HCT116 (cell line): ENCODE data around the gene ATP13A3. TPM values are rescaled to one million over a fixed set of nuclear protein-coding genes. Genes with fewer than 3 reads are reported as not detected.

Source experiments
- ATAC-seq: fragments of 200-7000 bp; cut with Tn5 transposase; 2 replicates; pipeline ENCODE4 v1.9.1; 2020; ENCODE audit warnings: mild to moderate bottlenecking, moderate library complexity
- BruUV-seq: library from RNA; stranded (reverse); fragments of 400-500 nt; replicated peaks from 2 replicates; lab custom pipeline; 2021; lab: Mats Ljungman, UMichigan
- CTCF ChIA-PET: fragments of 300-600 bp; sonication (Branson Sonifier 250); formaldehyde crosslinking; loops from one replicate; lab custom pipeline; 2021; ENCODE audit warnings: antibody characterized with exemption; lab: Charles Lee
- POLR2A ChIA-PET: fragments of 300-600, 350-600 bp; sonication (Branson Sonifier 250); formaldehyde crosslinking; loops from one replicate; lab custom pipeline; 2021; ENCODE audit warnings: antibody characterized with exemption; lab: Charles Lee
- RAD21 ChIA-PET, 2 experiments: fragments of 300-600 bp; sonication (Branson Sonifier 250); formaldehyde crosslinking; loops; one replicate each; lab custom pipeline; 2023; ENCODE audit warnings: low total read pairs in 2 of 2; ENCODE audit not compliant: uncharacterized antibody in 2 of 2, unreplicated experiment in 2 of 2, low non-redundant PET in 1 of 2; lab: Charles Lee
- DNase-seq: peaks from one replicate; pipeline ENCODE4 v3.0.0-alpha.2; 2010; ENCODE audit warnings: low read depth, low spot score
- H2AFZ ChIP-seq: fragments of 200-600 bp; shearing (Covaris generic), sonication (generic); 2 replicates; pipeline ENCODE4 v1.6.1; 2017; ENCODE audit warnings: low read depth, mixed run types, mixed read lengths, antibody characterized with exemption, low read length; ENCODE audit not compliant: poor library complexity, severe bottlenecking
- H3K27ac ChIP-seq: 2 replicates; pipeline ENCODE4 v1.5.1; 2012; ENCODE audit warnings: low read depth, low read length
- H3K27me3 ChIP-seq: fragments of 200-600 bp; sonication (generic); 2 replicates; pipeline ENCODE4 v1.6.1; 2016; ENCODE audit warnings: mixed run types, low read length, mixed read lengths; ENCODE audit not compliant: insufficient read depth
- H3K36me3 ChIP-seq, 2 experiments: fragments of 200-500 bp in 1 of 2; fragments of 200-600 bp in 1 of 2; sonication (Bioruptor generic) in 1 of 2; sonication (generic) in 1 of 2; 2 replicates each; pipeline versions ENCODE4 v1.5.1 to v1.6.1; 2014 to 2016; ENCODE audit warnings: low read length in 2 of 2, inconsistent platforms in 1 of 2, mixed read lengths in 1 of 2, mixed run types in 1 of 2; ENCODE audit not compliant: insufficient read depth in 2 of 2, control insufficient read depth in 1 of 2
- H3K4me1 ChIP-seq, 2 experiments: fragments of 200-600 bp in 1 of 2; sonication (generic) in 1 of 2; 2 replicates each; pipeline versions ENCODE4 v1.5.1 to v1.6.1; 2012 to 2017; ENCODE audit warnings: low read length in 2 of 2, inconsistent platforms in 1 of 2, mild to moderate bottlenecking in 1 of 2, mixed read lengths in 1 of 2, mixed run types in 1 of 2, moderate library complexity in 1 of 2; ENCODE audit not compliant: insufficient read depth in 2 of 2, control insufficient read depth in 1 of 2
- H3K4me2 ChIP-seq: fragments of 200-600 bp; sonication (generic); 2 replicates; pipeline ENCODE4 v1.6.1; 2017; ENCODE audit warnings: mixed run types, low read length, mixed read lengths
- H3K4me3 ChIP-seq, 2 experiments: fragments of 200-600 bp in 1 of 2; sonication (generic) in 1 of 2; replicated peaks in 1 of 2; 2 replicates each; pipeline ENCODE4 v1.5.1; 2011 to 2016; ENCODE audit warnings: low read length in 2 of 2, control low read depth in 1 of 2, low read depth in 1 of 2, mild to moderate bottlenecking in 1 of 2, mixed read lengths in 1 of 2, mixed run types in 1 of 2
- H3K79me2 ChIP-seq: fragments of 200-600 bp; sonication (generic); 2 replicates; pipeline ENCODE4 v1.6.1; 2017; ENCODE audit warnings: mild to moderate bottlenecking, mixed run types, low read length, moderate library complexity, mixed read lengths; ENCODE audit not compliant: insufficient read depth
- H3K9ac ChIP-seq: fragments of 200-600 bp; sonication (generic); 2 replicates; pipeline ENCODE4 v1.6.1; 2016; ENCODE audit warnings: low read length, mixed read lengths
- H3K9me2 ChIP-seq: fragments of 200-600 bp; sonication (generic), shearing (Covaris generic); 2 replicates; pipeline ENCODE4 v1.6.1; 2017; ENCODE audit warnings: mixed run types, mild to moderate bottlenecking, moderate library complexity; ENCODE audit not compliant: insufficient read depth
- H3K9me3 ChIP-seq, 2 experiments: fragments of 200-500 bp in 1 of 2; fragments of 200-600 bp in 1 of 2; sonication (Bioruptor generic) in 1 of 2; sonication (generic) in 1 of 2; 2 replicates each; pipeline ENCODE4 v1.6.1; 2014 to 2017; ENCODE audit warnings: low read length in 2 of 2, mixed read lengths in 2 of 2, inconsistent platforms in 1 of 2, low read depth in 1 of 2, mild to moderate bottlenecking in 1 of 2, mixed run types in 1 of 2, moderate library complexity in 1 of 2; ENCODE audit not compliant: control insufficient read depth in 1 of 2, insufficient read depth in 1 of 2
- H4K20me1 ChIP-seq: fragments of 200-600 bp; sonication (generic), shearing (Covaris generic); 2 replicates; pipeline ENCODE4 v1.6.1; 2017; ENCODE audit warnings: mixed run types, mild to moderate bottlenecking, moderate library complexity; ENCODE audit not compliant: insufficient read depth
- SP1 ChIP-seq: IDR thresholded peaks from 2 replicates; pipeline ENCODE4 v1.6.1; 2012; ENCODE audit warnings: low read depth
- YY1 ChIP-seq: IDR thresholded peaks from 2 replicates; pipeline ENCODE4 v1.6.1; 2011; ENCODE audit warnings: low read length, low read depth, moderate library complexity, mild to moderate bottlenecking; ENCODE audit not compliant: insufficient replicate concordance; ENCODE audit errors: extremely low read depth
- intact Hi-C: fragments of 100-400 bp; cut with micrococcal nuclease; formaldehyde crosslinking; loops from 2 replicates; pipeline ENCODE4 v1.10.0; 2022
- total RNA-seq: library from RNA; stranded (reverse); gene quantifications from one replicate; pipeline ENCODE4 v1.2.1, GENCODE V29; 2021; ENCODE audit not compliant: unreplicated experiment

ATP13A3 gene
- total RNA-seq, 1 experiment from 2014 or later, result 139 TPM

- no peak for TF ChIP-seq SP1
- TF ChIP-seq, all 23 proteins: peak for 0
These were observed 3.2 kb upstream of the ATP13A3 start (continued) for GRCh38 chr3:194489736-194490612.

- H3K79me2 ChIP-seq, result peaks cover 31% of the 10 kb centered on the region
- 0 out of 2 replicates have a peak overlapping the region, but pooled peaks have one; percentile 13 for H3K9ac ChIP-seq
- H3K36me3 ChIP-seq, result no peaks in the 10 kb centered on the region
- TF ChIP-seq YY1, result no peak
- peaks cover 3% of the 10 kb centered on the region; the same call in 1 of the 2 replicates for H4K20me1 ChIP-seq
- no TSS peak for BruUV-seq
- CTCF ChIA-PET, result no interaction called here
- H2AFZ ChIP-seq, result no peak overlapping the region
- peak overlapping the region; percentile 76 for H3K4me2 ChIP-seq
- H3K4me1 ChIP-seq, result peaks cover 20 to 63% of the 10 kb centered on the region in 2 experiments
- H3K9me3 ChIP-seq, result no peaks in the 10 kb centered on the region
- H3K27me3 ChIP-seq, result no peaks in the 10 kb centered on the region
- intact Hi-C loops, result no loop called here
- peak; percentile 18; the same call in 1 of the 2 replicates for ATAC-seq
- RAD21 ChIA-PET, result no interaction called here
- no peaks in the 10 kb centered on the region for H3K9me2 ChIP-seq
- POLR2A ChIA-PET, result interaction anchor here (1.3 kb wide), 1 partner anchor 10 kb away, joined by 4 read pairs; no protein-coding TSS in a partner anchor
- H3K27ac ChIP-seq, result peak overlapping the region; percentile 61
- H3K4me3 ChIP-seq, result no peak overlapping the region
- DNase-seq, result no peak
These were observed 1.4 kb upstream of the ATP13A3 start for GRCh38 chr3:194488055-194488742.
